H9 (cell line): ENCODE measurements around the gene RELA. TPM values are rescaled to one million over a fixed set of nuclear protein-coding genes. Genes with fewer than 3 reads are reported as not detected.

Experiments used
- DNase-seq: peaks from one replicate; pipeline ENCODE4 v3.0.0-alpha.2; 2017
- H2AFZ ChIP-seq: one replicate; pipeline ENCODE4 v1.6.1; 2013; ENCODE audit warnings: mild to moderate bottlenecking, low read length, control low read depth, moderate library complexity
- H2AK5ac ChIP-seq: 2 replicates; pipeline ENCODE4 v1.6.1; 2013; ENCODE audit warnings: low read length, control low read depth, mixed read lengths; ENCODE audit not compliant: insufficient read length
- H2BK120ac ChIP-seq: one replicate; pipeline ENCODE4 v1.6.1; 2013; ENCODE audit warnings: low read depth, mild to moderate bottlenecking, low read length, control low read depth, inconsistent platforms; ENCODE audit not compliant: poor library complexity, severe bottlenecking
- H2BK12ac ChIP-seq: 2 replicates; pipeline ENCODE4 v1.6.1; 2013; ENCODE audit warnings: low read length, control low read depth, mixed read lengths, low read depth; ENCODE audit not compliant: insufficient read length
- H2BK15ac ChIP-seq: 2 replicates; pipeline ENCODE4 v1.6.1; 2013; ENCODE audit warnings: low read depth, low read length, control low read depth
- H2BK20ac ChIP-seq: one replicate; pipeline ENCODE4 v1.6.1; 2013; ENCODE audit warnings: low read depth, mild to moderate bottlenecking, low read length, control low read depth, inconsistent platforms; ENCODE audit not compliant: poor library complexity, severe bottlenecking
- H2BK5ac ChIP-seq: 2 replicates; pipeline ENCODE4 v1.6.1; 2013; ENCODE audit warnings: low read length, control low read depth, mixed read lengths; ENCODE audit not compliant: insufficient read length
- H3K14ac ChIP-seq: 2 replicates; pipeline ENCODE4 v1.6.1; 2013; ENCODE audit warnings: low read length, control low read depth; ENCODE audit not compliant: insufficient read depth
- H3K18ac ChIP-seq: 2 replicates; pipeline ENCODE4 v1.6.1; 2013; ENCODE audit warnings: low read depth, mild to moderate bottlenecking, mixed read lengths, low read length, control low read depth; ENCODE audit not compliant: insufficient read length
- H3K23ac ChIP-seq: 2 replicates; pipeline ENCODE4 v1.6.1; 2013; ENCODE audit warnings: low read length, control low read depth, mixed read lengths, low read depth; ENCODE audit not compliant: insufficient read length
- H3K23me2 ChIP-seq: 2 replicates; pipeline ENCODE4 v1.6.1; 2013; ENCODE audit warnings: low read depth, mild to moderate bottlenecking, mixed read lengths, low read length, control low read depth; ENCODE audit not compliant: insufficient read length, poor library complexity, severe bottlenecking
- H3K27ac ChIP-seq: 2 replicates; pipeline ENCODE4 v1.5.1; 2013; ENCODE audit warnings: low read length, control low read depth, mixed read lengths, low read depth; ENCODE audit not compliant: insufficient read length
- H3K27me3 ChIP-seq: 2 replicates; pipeline ENCODE4 v1.6.1; 2013; ENCODE audit warnings: low read length, control low read depth, inconsistent platforms; ENCODE audit not compliant: insufficient read depth
- H3K4ac ChIP-seq: 2 replicates; pipeline ENCODE4 v1.6.1; 2013; ENCODE audit warnings: low read depth, mild to moderate bottlenecking, control low read depth, inconsistent platforms, low read length, moderate library complexity
- H3K4me1 ChIP-seq: 2 replicates; pipeline ENCODE4 v1.6.1; 2013; ENCODE audit warnings: low read length, control low read depth, inconsistent platforms; ENCODE audit not compliant: insufficient read depth
- H3K4me2 ChIP-seq: 2 replicates; pipeline ENCODE4 v1.6.1; 2013; ENCODE audit warnings: low read length, control low read depth, mixed read lengths; ENCODE audit not compliant: insufficient read length, insufficient read depth
- H3K56ac ChIP-seq: 2 replicates; pipeline ENCODE4 v1.6.1; 2013; ENCODE audit warnings: low read depth, mild to moderate bottlenecking, mixed read lengths, low read length, control low read depth; ENCODE audit not compliant: insufficient read length
- H3K79me1 ChIP-seq: 2 replicates; pipeline ENCODE4 v1.6.1; 2013; ENCODE audit warnings: low read depth, mild to moderate bottlenecking, moderate library complexity, low read length, control low read depth, inconsistent platforms; ENCODE audit not compliant: insufficient read depth, poor library complexity, severe bottlenecking
- H3K79me2 ChIP-seq: 2 replicates; pipeline ENCODE4 v1.6.1; 2013; ENCODE audit warnings: low read length, control low read depth, inconsistent platforms; ENCODE audit not compliant: insufficient read depth
- H3K9ac ChIP-seq: 2 replicates; pipeline ENCODE4 v1.6.1; 2013; ENCODE audit warnings: low read length, control low read depth, mixed read lengths; ENCODE audit not compliant: insufficient read length; ENCODE audit errors: extremely low read depth
- H3K9me3 ChIP-seq: one replicate; pipeline ENCODE4 v1.6.1; 2013; ENCODE audit warnings: low read depth, low read length, inconsistent platforms; ENCODE audit not compliant: control insufficient read depth
- H3T11ph ChIP-seq: one replicate; pipeline ENCODE4 v1.6.1; 2013; ENCODE audit warnings: mild to moderate bottlenecking, low read length, control low read depth, inconsistent platforms
- H4K20me1 ChIP-seq: one replicate; pipeline ENCODE4 v1.6.1; 2013; ENCODE audit not compliant: control insufficient read depth, insufficient read length, insufficient read depth
- H4K5ac ChIP-seq: 2 replicates; pipeline ENCODE4 v1.6.1; 2013; ENCODE audit warnings: low read depth, mild to moderate bottlenecking, mixed read lengths, low read length, control low read depth; ENCODE audit not compliant: insufficient read length
- H4K8ac ChIP-seq: replicated peaks from 2 replicates; pipeline ENCODE4 v1.6.1; 2013; ENCODE audit warnings: low read length, control low read depth, mixed read lengths, low read depth; ENCODE audit not compliant: insufficient read length
- H4K91ac ChIP-seq: 2 replicates; pipeline ENCODE4 v1.6.1; 2013; ENCODE audit warnings: low read depth, mild to moderate bottlenecking, moderate library complexity, mixed read lengths, low read length, control low read depth; ENCODE audit not compliant: insufficient read length
- H3K27ac Mint-ChIP-seq, 3 experiments: 2 replicates in 2 of 3; 3 replicates in 1 of 3; pipeline ENCODE4 v1.8.0; 2020 to 2021; ENCODE audit warnings: mixed read lengths in 3 of 3, mild to moderate bottlenecking in 1 of 3, moderate library complexity in 1 of 3
- H3K27me3 Mint-ChIP-seq: 2 replicates; pipeline ENCODE4 v1.8.0; 2021; ENCODE audit warnings: low read depth, mild to moderate bottlenecking, moderate library complexity, mixed read lengths
- H3K36me3 Mint-ChIP-seq, 3 experiments: 2 replicates in 2 of 3; 3 replicates in 1 of 3; pipeline ENCODE4 v1.8.0; 2020 to 2021; ENCODE audit warnings: low read depth in 3 of 3, mixed read lengths in 3 of 3; ENCODE audit not compliant: insufficient read depth in 1 of 3
- H3K4me1 Mint-ChIP-seq, 2 experiments: 2 replicates each; pipeline ENCODE4 v1.8.0; 2020; ENCODE audit warnings: mixed read lengths in 2 of 2
- H3K4me3 Mint-ChIP-seq, 2 experiments: 2 replicates in 1 of 2; 3 replicates in 1 of 2; pipeline ENCODE4 v1.8.0; 2020 to 2021; ENCODE audit warnings: mild to moderate bottlenecking in 2 of 2, mixed read lengths in 2 of 2, moderate library complexity in 1 of 2
- H3K9me3 Mint-ChIP-seq, 2 experiments: 2 replicates in 1 of 2; 3 replicates in 1 of 2; pipeline ENCODE4 v1.8.0; 2020; ENCODE audit warnings: mild to moderate bottlenecking in 2 of 2, mixed read lengths in 2 of 2, moderate library complexity in 1 of 2
- WGBS: extraction: QIAGEN DNeasy Blood & Tissue Kit; methylation state at CpG from one replicate; pipeline ENCODE4 v1.1.7; 2013; ENCODE audit warnings: missing lambda C conversion rate, low lambda C conversion rate, mixed read lengths; ENCODE audit not compliant: insufficient read length; ENCODE audit errors: extremely low coverage; 5-methylcytosine and 5-hydroxymethylcytosine counted together
- total RNA-seq: library from RNA; stranded (reverse); gene quantifications from 2 replicates; pipeline ENCODE4 v1.2.1, GENCODE V29; 2021
- TF ChIP-seq, protein P1 (sequence below): fragments of 200-600 bp; sonication (generic); conservative IDR thresholded peaks from 3 replicates; pipeline ENCODE4 v1.8.0; 2021; ENCODE audit warnings: antibody characterized with exemption, mild to moderate bottlenecking

RELA gene
- total RNA-seq, 1 experiment from 2014 or later = 48.8 TPM

DNA sequence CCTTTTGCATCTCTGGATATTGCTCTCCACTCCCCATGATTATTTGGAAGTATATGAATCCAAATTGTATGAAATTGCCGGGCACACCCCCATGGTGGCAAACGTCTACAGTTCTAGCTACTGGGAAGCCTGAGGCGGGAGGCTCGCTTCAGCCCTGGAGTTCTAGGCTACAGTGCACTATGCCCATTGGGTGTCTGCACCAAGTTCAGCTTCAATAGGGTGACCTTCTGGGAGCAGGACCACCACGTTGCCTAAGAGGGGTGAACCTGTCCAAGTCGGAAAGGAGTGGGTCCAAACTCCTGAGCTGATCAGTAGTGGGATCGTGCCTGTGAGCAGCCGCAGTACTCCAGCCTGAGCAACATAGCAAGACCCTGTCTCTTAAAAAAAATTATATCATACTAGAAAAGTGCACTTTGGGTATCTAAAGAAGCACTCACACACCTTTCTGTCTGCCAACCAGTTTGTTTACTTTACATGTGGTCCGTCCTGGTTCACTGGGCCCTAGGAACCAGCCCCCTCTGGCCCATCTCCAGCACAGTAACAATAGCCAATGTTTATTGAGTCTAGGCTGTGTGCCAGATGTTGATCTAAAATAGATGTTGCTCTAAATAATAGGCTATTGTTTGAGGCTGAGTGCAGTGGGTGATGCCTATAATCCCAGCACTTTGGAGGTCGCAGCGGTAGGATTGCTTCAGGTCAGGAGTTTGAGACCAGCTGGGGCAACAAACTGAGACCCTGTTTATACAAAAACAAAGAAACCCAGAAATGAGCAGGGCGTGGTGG is 32.9 kb upstream of the RELA start:
- Histone ChIP-seq H2BK12ac (no peak overlapping the region), H2AFZ (no peak overlapping the region), H3K27me3 (no peaks in the 10 kb centered on the region), H4K20me1 (no peaks in the 10 kb centered on the region), H2BK20ac (no peak overlapping the region), H3K27ac (no peak overlapping the region), H3K4ac (no peak overlapping the region), H4K91ac (no peak overlapping the region), H3K4me1 (no peaks in the 10 kb centered on the region), H3K79me1 (no peaks in the 10 kb centered on the region), H2BK5ac (no peak overlapping the region), H2AK5ac (no peak overlapping the region), H3K23me2 (no peaks in the 10 kb centered on the region), H2BK120ac (no peak overlapping the region), H3K79me2 (no peaks in the 10 kb centered on the region), H3K4me2 (no peak overlapping the region), H2BK15ac (no peak overlapping the region), H3K56ac (no peak overlapping the region), H3T11ph (no peak overlapping the region), H3K9ac (no peak overlapping the region), H3K18ac (no peak overlapping the region), H3K14ac (no peak overlapping the region), H4K5ac (no peak overlapping the region), H3K23ac (no peak overlapping the region), H3K9me3 (no peaks in the 10 kb centered on the region), H4K8ac (no peak overlapping the region)
- Mint-ChIP-seq H3K27me3 (peaks cover 23% of the 10 kb centered on the region), H3K27ac (no peak overlapping the region), H3K36me3 (no peaks in the 10 kb centered on the region), H3K4me3 (no peak overlapping the region), H3K4me1 (peaks cover 10% of the 10 kb centered on the region in 2 experiments), H3K9me3 (peaks cover 9 to 13% of the 10 kb centered on the region in 2 experiments; a peak in 3 of 5 replicates)
- DNase-seq = no peak
- TF ChIP-seq, protein P1, sequence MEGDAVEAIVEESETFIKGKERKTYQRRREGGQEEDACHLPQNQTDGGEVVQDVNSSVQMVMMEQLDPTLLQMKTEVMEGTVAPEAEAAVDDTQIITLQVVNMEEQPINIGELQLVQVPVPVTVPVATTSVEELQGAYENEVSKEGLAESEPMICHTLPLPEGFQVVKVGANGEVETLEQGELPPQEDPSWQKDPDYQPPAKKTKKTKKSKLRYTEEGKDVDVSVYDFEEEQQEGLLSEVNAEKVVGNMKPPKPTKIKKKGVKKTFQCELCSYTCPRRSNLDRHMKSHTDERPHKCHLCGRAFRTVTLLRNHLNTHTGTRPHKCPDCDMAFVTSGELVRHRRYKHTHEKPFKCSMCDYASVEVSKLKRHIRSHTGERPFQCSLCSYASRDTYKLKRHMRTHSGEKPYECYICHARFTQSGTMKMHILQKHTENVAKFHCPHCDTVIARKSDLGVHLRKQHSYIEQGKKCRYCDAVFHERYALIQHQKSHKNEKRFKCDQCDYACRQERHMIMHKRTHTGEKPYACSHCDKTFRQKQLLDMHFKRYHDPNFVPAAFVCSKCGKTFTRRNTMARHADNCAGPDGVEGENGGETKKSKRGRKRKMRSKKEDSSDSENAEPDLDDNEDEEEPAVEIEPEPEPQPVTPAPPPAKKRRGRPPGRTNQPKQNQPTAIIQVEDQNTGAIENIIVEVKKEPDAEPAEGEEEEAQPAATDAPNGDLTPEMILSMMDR = no peak
- no CpG with 5 or more reads among the region's 12 CpGs for WGBS
